ENCODE results near the gene CHD6.
"Not testable (repeated sequence)": the region's sequence is repeated elsewhere in the genome, so short reads cannot be mapped to it uniquely, and the experiment has no call there.

Gene CHD6

GRCh38 chr20:41538810-41539596, 79.2 kb downstream of the CHD6 start:
- DNase-seq, result no peak

GRCh38 chr20:41537865-41538264, 80.3 kb downstream of the CHD6 start:
- no peak for DNase-seq

GRCh38 chr20:41535551-41535950, 82.6 kb downstream of the CHD6 start:
- DNase-seq, result not testable (repeated sequence)

GRCh38 chr20:41534842-41535241, 83.3 kb downstream of the CHD6 start:
- DNase-seq, result no peak

- no peak for DNase-seq
These were observed 84.0 kb downstream of the CHD6 start for GRCh38 chr20:41534170-41534569.

- no peak for DNase-seq
These were observed 84.5 kb downstream of the CHD6 start for GRCh38 chr20:41533537-41534136.

- no peak for DNase-seq
These were observed 85.2 kb downstream of the CHD6 start for GRCh38 chr20:41532935-41533334.

- no peak for DNase-seq
These were observed 86.5 kb downstream of the CHD6 start for GRCh38 chr20:41531518-41532275.

GRCh38 chr20:41530923-41531322, 87.3 kb downstream of the CHD6 start:
- DNase-seq, result no peak

GRCh38 chr20:41526327-41526726, 91.8 kb downstream of the CHD6 start:
- DNase-seq, result no peak

- no peak for DNase-seq
These were observed 93.1 kb downstream of the CHD6 start for GRCh38 chr20:41524980-41525613.

- DNase-seq, result no peak
These were observed 94.3 kb downstream of the CHD6 start for GRCh38 chr20:41523857-41524256.

- no peak for DNase-seq
These were observed 104.3 kb downstream of the CHD6 start for GRCh38 chr20:41513829-41514228.

- no peak for DNase-seq
These were observed 105.6 kb downstream of the CHD6 start for GRCh38 chr20:41512624-41513023.

GRCh38 chr20:41510847-41511450, 107.2 kb downstream of the CHD6 start:
- DNase-seq, result no peak

GRCh38 chr20:41510224-41510623, 108.0 kb downstream of the CHD6 start:
- no peak for DNase-seq

GRCh38 chr20:41509316-41510200, 108.6 kb downstream of the CHD6 start:
- no peak for DNase-seq

- no peak for DNase-seq
These were observed 109.8 kb downstream of the CHD6 start for GRCh38 chr20:41508335-41508734.

GRCh38 chr20:41507851-41508250, 110.3 kb downstream of the CHD6 start:
- DNase-seq, result no peak

GRCh38 chr20:41507436-41507835, 110.7 kb downstream of the CHD6 start:
- no peak for DNase-seq

- no peak for DNase-seq
These were observed 111.8 kb downstream of the CHD6 start for GRCh38 chr20:41506192-41506915.
